NCI-H1417 (cell line): ENCODE data around the gene MARK3.
"Not testable (repeated sequence)": the region's sequence is repeated elsewhere in the genome, so short reads cannot be mapped to it uniquely, and the experiment has no call there.

Source experiments
- DNase-seq, 3 experiments: peaks; one replicate each; lab custom pipeline; 2025; lab: John Stamatoyannopoulos, UW

Gene MARK3

GRCh38 chr14:103489621-103490020 lies 104.4 kb downstream of the MARK3 start:
- no peak for DNase-seq

GRCh38 chr14:103491691-103492090 lies 106.5 kb downstream of the MARK3 start:
- DNase-seq = no peak

- no peak for DNase-seq
Observed at GRCh38 chr14:103492156-103492925, 107.1 kb downstream of the MARK3 start.

- DNase-seq = no peak
Observed at GRCh38 chr14:103495854-103496253, 110.6 kb downstream of the MARK3 start.

GRCh38 chr14:103496776-103497175 lies 111.6 kb downstream of the MARK3 start:
- no peak for DNase-seq

- DNase-seq = no peak
Observed at GRCh38 chr14:103499709-103500108, 114.5 kb downstream of the MARK3 start.

GRCh38 chr14:103500148-103500990 lies 115.2 kb downstream of the MARK3 start:
- peak; percentile 68 to 90 (median 82) for DNase-seq

- no peak for DNase-seq
Observed at GRCh38 chr14:103501041-103501870, 116.0 kb downstream of the MARK3 start.

GRCh38 chr14:103501921-103502669 lies 116.9 kb downstream of the MARK3 start:
- no peak for DNase-seq

GRCh38 chr14:103502877-103503276 lies 117.7 kb downstream of the MARK3 start:
- DNase-seq = no peak

- no peak for DNase-seq
Observed at GRCh38 chr14:103503296-103503695, 118.1 kb downstream of the MARK3 start.

GRCh38 chr14:103504991-103505565 lies 119.9 kb downstream of the MARK3 start:
- no peak for DNase-seq

- DNase-seq = no peak
Observed at GRCh38 chr14:103507751-103508150, 122.5 kb downstream of the MARK3 start.

GRCh38 chr14:103508521-103509329 lies 123.5 kb downstream of the MARK3 start:
- DNase-seq = no peak

GRCh38 chr14:103509864-103510723 lies 124.9 kb downstream of the MARK3 start:
- DNase-seq = no peak

GRCh38 chr14:103510724-103511693 lies 125.8 kb downstream of the MARK3 start:
- no peak for DNase-seq

- DNase-seq = not testable (repeated sequence)
Observed at GRCh38 chr14:103512180-103512579, 127.0 kb downstream of the MARK3 start.
